GM23248 (cell line): ENCODE results near the gene SLC22A13. TPM values are rescaled to one million over a fixed set of nuclear protein-coding genes. Genes with fewer than 3 reads are reported as not detected.
A peak's percentile ranks its signal among the peaks of the same experiment; 100 is the strongest.
"Not testable (repeated sequence)": the region's sequence is repeated elsewhere in the genome, so short reads cannot be mapped to it uniquely, and the experiment has no call there.

Source experiments
- DNase-seq: peaks from one replicate; pipeline ENCODE4 v3.0.0-alpha.2; 2015
- H2AFZ ChIP-seq: fragments of 200-600 bp; sonication (generic); 2 replicates; pipeline ENCODE4 v1.6.1; 2016; ENCODE audit warnings: antibody characterized with exemption
- H3F3A ChIP-seq: fragments of 200-600 bp; sonication (generic); 2 replicates; pipeline ENCODE4 v1.6.1; 2016; ENCODE audit warnings: mild to moderate bottlenecking, antibody characterized with exemption, mixed run types; ENCODE audit not compliant: insufficient read depth
- H3K27ac ChIP-seq: fragments of 200-600 bp; sonication (generic); 2 replicates; pipeline ENCODE4 v1.5.1; 2016; ENCODE audit warnings: mild to moderate bottlenecking
- H3K27me3 ChIP-seq: fragments of 200-600 bp; sonication (generic); replicated peaks from 2 replicates; pipeline ENCODE4 v1.6.1; 2016; ENCODE audit warnings: mild to moderate bottlenecking; ENCODE audit not compliant: insufficient read depth
- H3K36me3 ChIP-seq: fragments of 200-600 bp; sonication (generic); 2 replicates; pipeline ENCODE4 v1.6.1; 2016; ENCODE audit warnings: low read depth, mild to moderate bottlenecking
- H3K4me1 ChIP-seq: fragments of 200-600 bp; sonication (generic); 2 replicates; pipeline ENCODE4 v1.6.1; 2016; ENCODE audit warnings: mild to moderate bottlenecking; ENCODE audit not compliant: insufficient read depth
- H3K4me2 ChIP-seq: fragments of 200-600 bp; sonication (generic); one replicate; pipeline ENCODE4 v1.6.1; 2016; ENCODE audit warnings: mild to moderate bottlenecking; ENCODE audit not compliant: unreplicated experiment
- H3K4me3 ChIP-seq: fragments of 200-600 bp; sonication (generic); 2 replicates; pipeline ENCODE4 v1.5.1; 2016; ENCODE audit warnings: mild to moderate bottlenecking
- H3K79me2 ChIP-seq: fragments of 200-600 bp; sonication (generic); 2 replicates; pipeline ENCODE4 v1.6.1; 2016; ENCODE audit warnings: mild to moderate bottlenecking; ENCODE audit not compliant: insufficient read depth
- H3K9ac ChIP-seq: fragments of 200-600 bp; sonication (generic); 2 replicates; pipeline ENCODE4 v1.6.1; 2016; ENCODE audit warnings: mild to moderate bottlenecking
- H3K9me2 ChIP-seq: fragments of 200-600 bp; sonication (generic); 2 replicates; pipeline ENCODE4 v1.6.1; 2016; ENCODE audit warnings: mixed run types, mild to moderate bottlenecking, moderate library complexity; ENCODE audit not compliant: insufficient read depth
- H3K9me3 ChIP-seq: fragments of 200-600 bp; sonication (generic); one replicate; pipeline ENCODE4 v1.6.1; 2017; ENCODE audit warnings: low read depth
- H4K20me1 ChIP-seq: fragments of 200-600 bp; sonication (generic); 2 replicates; pipeline ENCODE4 v1.6.0; 2016; ENCODE audit not compliant: insufficient read depth
- EZH2 ChIP-seq: fragments of 200-600 bp; sonication (generic); IDR thresholded peaks from 2 replicates; pipeline ENCODE4 v1.6.1; 2018; ENCODE audit warnings: antibody characterized with exemption, mild to moderate bottlenecking; ENCODE audit not compliant: insufficient read depth, poor library complexity, severe bottlenecking
- EZH2phosphoT487 ChIP-seq: fragments of 200-600 bp; sonication (generic); IDR thresholded peaks from 2 replicates; pipeline ENCODE4 v1.6.1; 2018; ENCODE audit warnings: antibody characterized with exemption, moderate library complexity, mild to moderate bottlenecking, low read depth; ENCODE audit not compliant: insufficient read depth
- WGBS, 2 experiments: methylation state at CpG; one replicate each; pipeline ENCODE4 v1.1.6; 2015 to 2017; ENCODE audit warnings: low lambda C conversion rate in 2 of 2, low coverage in 1 of 2; ENCODE audit errors: missing lambda C conversion rate in 2 of 2; 5-methylcytosine and 5-hydroxymethylcytosine counted together
- in situ Hi-C: fragments of 300-500 bp; cut with MboI; formaldehyde crosslinking; loops from 2 replicates; pipeline ENCODE4 v1.15.0; 2020
- polyA plus RNA-seq: library from polyadenylated mRNA; unstranded; fragments of >200 nt; fragmentation: Nextera tagmentation; extraction: Ambion mirVana; gene quantifications from 2 replicates; pipeline ENCODE4 v1.2.1, GENCODE V29; 2016
- total RNA-seq: library from RNA; depleted of rRNA; stranded (reverse); fragments of >200 nt; shearing (Covaris generic); gene quantifications from 2 replicates; pipeline ENCODE4 v1.2.3, GENCODE V29; 2014

Gene SLC22A13
- total and polyA plus RNA-seq, 2 experiments from 2014 or later, result 0.86 TPM; not detected in 1

DNA sequence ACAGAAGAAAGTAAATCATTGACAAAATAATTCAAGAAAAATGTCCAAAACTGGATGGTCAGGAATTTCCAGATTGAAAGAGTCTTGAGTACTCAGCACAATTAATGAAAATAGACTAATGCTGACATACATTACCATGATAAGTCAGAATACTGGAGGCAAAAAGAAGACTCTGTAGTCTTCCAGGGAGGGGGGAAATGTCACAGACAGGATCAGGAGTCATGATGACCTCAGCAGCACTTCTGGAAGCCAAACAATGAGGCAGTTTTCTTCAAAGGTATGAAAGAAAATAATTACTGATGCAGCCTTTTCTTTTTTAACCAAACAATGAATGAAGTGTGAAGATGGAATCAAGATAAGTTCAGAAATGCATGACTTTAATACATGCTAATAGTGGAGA lies 30.1 kb upstream of the SLC22A13 start:
- peaks cover 58% of the 10 kb centered on the region for H3K36me3 ChIP-seq
- no peaks in the 10 kb centered on the region for H3K27me3 ChIP-seq
- no peaks in the 10 kb centered on the region for H3K9me2 ChIP-seq
- no peak overlapping the region for H3K4me3 ChIP-seq
- no peak overlapping the region for H2AFZ ChIP-seq
- H3K27ac ChIP-seq, result no peak overlapping the region
- peaks cover 10% of the 10 kb centered on the region; the same call in 1 of the 2 replicates for H3K79me2 ChIP-seq
- DNase-seq, result peak; percentile 35
- no peak overlapping the region for H3K4me2 ChIP-seq
- TF ChIP-seq EZH2phosphoT487, result no peak
- TF ChIP-seq EZH2, result no peak
- no peak overlapping the region for H3K9ac ChIP-seq
- no peaks in the 10 kb centered on the region for H3K9me3 ChIP-seq
- in situ Hi-C loops, result no loop called here
- peaks cover 9% of the 10 kb centered on the region; the same call in 1 of the 2 replicates for H3K4me1 ChIP-seq
- H4K20me1 ChIP-seq, result no peaks in the 10 kb centered on the region
- no peaks in the 10 kb centered on the region; the same call in 1 of the 2 replicates for H3F3A ChIP-seq

DNA sequence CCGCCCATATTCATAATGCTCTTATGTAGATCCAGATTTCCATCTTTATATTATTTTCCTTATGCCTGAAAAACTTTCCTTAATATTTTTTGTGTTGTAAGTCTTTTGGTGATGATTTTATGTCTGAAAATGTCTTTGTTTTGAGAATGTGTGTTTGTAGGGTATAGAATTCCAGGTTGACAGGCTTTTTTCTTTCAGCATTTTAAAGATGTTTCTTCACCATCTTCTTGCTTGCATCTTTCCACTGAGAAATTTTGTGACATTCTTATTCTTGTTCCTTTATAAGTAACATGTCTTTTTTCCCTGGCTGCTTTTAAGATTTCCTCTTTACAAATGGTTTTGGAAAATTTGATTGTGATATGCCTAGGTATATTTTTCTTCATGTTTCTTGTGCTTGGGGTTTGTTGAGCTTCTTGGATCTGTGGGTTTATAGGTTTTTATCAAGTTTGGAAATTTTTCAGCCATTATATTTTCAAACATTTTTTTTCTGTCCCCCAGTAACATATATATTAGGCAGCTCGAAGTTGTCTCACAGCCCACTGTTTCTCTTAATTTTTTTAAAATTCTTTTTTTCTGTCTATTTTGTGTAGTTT lies 27.1 kb upstream of the SLC22A13 start:
- Histone ChIP-seq H3K4me2 (no peak overlapping the region), H3K27me3 (no peaks in the 10 kb centered on the region), H2AFZ (no peak overlapping the region), H3K27ac (no peak overlapping the region), H3K36me3 (peaks cover 62% of the 10 kb centered on the region), H3F3A (no peaks in the 10 kb centered on the region; the same call in 1 of the 2 replicates), H3K79me2 (peaks cover 20% of the 10 kb centered on the region), H4K20me1 (no peaks in the 10 kb centered on the region), H3K4me1 (peaks cover 9% of the 10 kb centered on the region; the same call in 1 of the 2 replicates), H3K4me3 (no peak overlapping the region), H3K9me2 (no peaks in the 10 kb centered on the region), H3K9me3 (no peaks in the 10 kb centered on the region), H3K9ac (no peak overlapping the region)
- WGBS, 2 experiments, result 95 to 96% methylated on average over 2 of the region's 2 CpGs
- in situ Hi-C loops, result no loop called here
- TF ChIP-seq EZH2phosphoT487, result no peak
- TF ChIP-seq EZH2, result no peak
- no peak for DNase-seq

DNA sequence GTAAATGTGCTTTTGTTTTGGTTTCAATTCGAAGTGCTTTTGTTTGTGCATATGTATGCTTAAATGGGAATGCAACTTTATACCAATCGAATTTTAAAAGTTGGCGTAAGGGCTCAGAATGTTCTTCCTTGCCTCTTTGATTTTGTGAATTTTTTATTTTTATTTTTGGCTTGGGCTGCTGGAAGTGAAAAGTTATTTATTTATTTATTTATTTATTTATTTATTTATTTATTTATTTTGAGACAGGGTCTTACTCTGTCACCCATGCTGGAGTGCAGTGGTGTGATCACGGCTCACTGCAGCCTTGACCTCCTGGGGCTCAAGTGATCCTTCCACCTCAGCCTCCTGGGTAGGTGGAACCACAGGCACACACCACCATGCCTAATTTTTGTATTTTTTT lies 22.8 kb upstream of the SLC22A13 start:
- in situ Hi-C loops, H2AFZ ChIP-seq: not testable (repeated sequence)
- WGBS, 2 experiments, result 99% methylated on average over 4 of the region's 4 CpGs

DNA sequence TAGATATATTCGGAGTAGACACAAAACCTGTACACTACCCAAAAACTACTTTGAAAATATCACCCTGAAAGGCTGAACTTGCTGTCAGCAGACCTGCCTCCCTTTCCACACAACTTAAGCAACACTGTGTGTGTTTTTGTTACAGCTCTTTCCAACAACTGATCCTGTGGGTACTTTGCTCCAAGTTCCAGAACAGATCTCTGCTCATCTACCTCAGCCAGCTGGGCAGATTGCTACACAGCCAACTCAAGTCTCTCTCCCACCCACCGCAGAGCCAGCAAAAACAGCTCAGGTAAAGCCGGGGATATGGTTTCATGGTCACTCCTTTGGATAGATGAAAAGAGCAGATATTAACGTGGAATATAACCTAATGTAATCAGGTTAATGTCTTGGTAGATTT lies 19.7 kb upstream of the SLC22A13 start:
- TF ChIP-seq EZH2phosphoT487, result no peak
- TF ChIP-seq EZH2, result no peak
- Histone ChIP-seq H3K9me2 (no peaks in the 10 kb centered on the region), H2AFZ (no peak overlapping the region), H3F3A (peaks cover 43% of the 10 kb centered on the region), H4K20me1 (peaks cover 4% of the 10 kb centered on the region; the same call in 1 of the 2 replicates), H3K36me3 (peaks cover 41% of the 10 kb centered on the region), H3K27ac (no peak overlapping the region), H3K4me2 (no peak overlapping the region), H3K9me3 (no peaks in the 10 kb centered on the region), H3K79me2 (peaks cover 26% of the 10 kb centered on the region), H3K4me3 (no peak overlapping the region), H3K27me3 (no peaks in the 10 kb centered on the region), H3K4me1 (peaks cover 14% of the 10 kb centered on the region), H3K9ac (no peak overlapping the region)
- in situ Hi-C loops, result no loop called here
- WGBS, 2 experiments, result 85 to 86% methylated on average over 4 of the region's 4 CpGs
- DNase-seq, result no peak

More for the DNA sequence above, 22.8 kb upstream of the SLC22A13 start:
- not testable (repeated sequence) for H3K9me3 ChIP-seq, H3K4me1 ChIP-seq, H3K4me3 ChIP-seq, H3K27me3 ChIP-seq, H3K9me2 ChIP-seq, H3K27ac ChIP-seq, DNase-seq, H3K4me2 ChIP-seq, H3K9ac ChIP-seq, H4K20me1 ChIP-seq
- Histone ChIP-seq H3F3A (peaks cover 34% of the 10 kb centered on the region), H3K79me2 (peaks cover 20% of the 10 kb centered on the region), H3K36me3 (peaks cover 41% of the 10 kb centered on the region)
